ENCODE data around the gene POLR2A. TPM values are rescaled to one million over a fixed set of nuclear protein-coding genes. Genes with fewer than 3 reads are reported as not detected.
"Not testable (repeated sequence)": the region's sequence is repeated elsewhere in the genome, so short reads cannot be mapped to it uniquely, and the experiment has no call there.

The POLR2A gene
- total and polyA plus RNA-seq, 7 experiments from 2014 or later: 43.6 to 501 (median 173) TPM

DNA sequence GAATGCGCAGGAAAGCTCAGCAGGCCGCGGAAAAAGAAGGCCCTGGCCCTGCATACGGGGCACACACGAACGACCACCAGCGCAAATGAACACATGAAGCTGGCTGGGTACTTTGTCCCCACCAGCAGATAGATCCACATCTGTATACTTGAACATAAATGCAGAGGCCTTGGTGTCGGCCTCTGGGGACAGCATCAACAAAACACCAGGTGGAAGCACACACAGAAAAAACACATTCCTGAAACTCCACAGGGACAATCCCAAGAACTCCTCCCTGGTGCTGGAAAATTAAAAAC, 4.1 kb upstream of the POLR2A start:
- Mint-ChIP-seq H3K4me1 (peaks cover 56 to 80% (median 73%) of the 10 kb centered on the region in 7 donors), H3K9me3 (peaks cover 0 to 7% (median 0%) of the 10 kb centered on the region in 11 donors), H3K27ac (peak overlapping the region; percentile 90 to 100 (median 100)), H3K4me3 (peak overlapping the region; percentile 86 to 99 (median 94)), H3K27me3 (no peaks in the 10 kb centered on the region), H3K36me3 (peaks cover 0 to 6% (median 0%) of the 10 kb centered on the region in 5 donors)
- peak overlapping the region; percentile 88 for H3K4me3 ChIP-seq (ENCODE audit: low read length)
- no peak for DNase-seq
- no peaks in the 10 kb centered on the region for H3K27me3 ChIP-seq (ENCODE audit: control insufficient read depth in 2 of 2, insufficient read depth in 2 of 2, low read length in 2 of 2)
- peaks cover 0 to 3% (median 0%) of the 10 kb centered on the region in 3 experiments for H3K36me3 ChIP-seq (ENCODE audit: control insufficient read depth in 2 of 3, insufficient read depth in 3 of 3, low read length in 3 of 3)
- CTCF ChIA-PET: interaction anchor here (1.1 to 2.4 kb wide), 4 partner anchors 39 to 124 kb away, joined by 3 to 10 read pairs (median 4); partner anchors contain the start of gene TMEM102
- no peak for ATAC-seq
- H3K27ac ChIP-seq (ENCODE audit: low read depth, low read length): peak overlapping the region; percentile 100
- H3K9me3 ChIP-seq (ENCODE audit: control insufficient read depth in 2 of 3, low read length in 3 of 3): no peaks in the 10 kb centered on the region
- intact Hi-C loops (cut with micrococcal nuclease): loop anchor here (5.0 to 10.0 kb wide), 5 partner anchors 125 to 677 kb away; partner anchors contain the start of genes CHD3 (in 1 of the 2), CNTROB (in 1 of the 2), KCTD11 (in 1 of the 2) and SLC16A13 (in 1 of the 2)
- POLR2A ChIA-PET: interaction anchor here (0.9 to 12.3 kb wide), 19 partner anchors 10 to 444 kb away, joined by 3 to 199 read pairs (median 5); partner anchors contain the start of genes ACAP1, CHRNB1, CTDNEP1 and ELP5
- H3K4me1 ChIP-seq (ENCODE audit: control insufficient read depth in 2 of 2, insufficient read depth in 2 of 2, low read length in 2 of 2): peaks cover 26 to 49% of the 10 kb centered on the region in 2 donors

DNA sequence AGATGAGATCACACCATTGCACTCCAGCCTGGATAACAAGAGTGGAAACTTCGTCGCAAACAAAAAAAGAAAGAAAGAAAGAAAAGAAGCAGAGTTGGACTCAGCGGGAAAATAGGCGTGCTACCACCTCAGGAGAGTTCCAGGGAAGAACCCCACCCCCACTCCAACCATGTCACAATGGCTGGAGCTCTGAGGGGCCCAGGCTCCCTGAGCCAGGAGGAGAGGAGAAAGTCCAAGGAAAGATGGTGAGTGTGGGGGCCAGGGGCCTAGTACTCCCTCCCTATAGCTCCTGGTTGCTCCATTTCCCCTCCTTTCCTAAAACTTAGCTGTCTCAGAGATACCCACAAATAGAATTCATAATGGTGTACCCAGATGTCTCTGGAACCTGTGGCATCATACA, 2.9 kb upstream of the POLR2A start, which contains the start of gene SLC35G6:
TSS of gene SLC35G6 (plus strand) at position 172 of the 400 bp plus-strand sequence. CDS start at position 243, 71 bp downstream.
- H3K4me3 Mint-ChIP-seq: peak within 1 kb of the TSS; percentile 74 to 100 (median 95)
- peak within 1 kb of the TSS; percentile 88 for H3K4me3 ChIP-seq (ENCODE audit: low read length)
- peak within 1 kb of the TSS; percentile 90 to 100 (median 100) for H3K27ac Mint-ChIP-seq
- not testable (repeated sequence) for H3K9me3 Mint-ChIP-seq; H3K9me3 ChIP-seq (ENCODE audit: control insufficient read depth in 2 of 3, low read length in 3 of 3); H3K27me3 ChIP-seq (ENCODE audit: control insufficient read depth in 2 of 2, insufficient read depth in 2 of 2, low read length in 2 of 2); DNase-seq; ATAC-seq; H3K36me3 ChIP-seq (ENCODE audit: control insufficient read depth in 2 of 3, insufficient read depth in 3 of 3, low read length in 3 of 3); H3K27me3 Mint-ChIP-seq
- ChIA-PET POLR2A (interaction anchor here (1.1 to 12.3 kb wide), 7 partner anchors 10 to 205 kb away, joined by 3 to 199 read pairs (median 19); partner anchors contain the start of genes CHRNB1, GPS2, TMEM102 and TP53), CTCF (interaction anchor here (1.8 to 2.4 kb wide), 2 partner anchors 45 to 125 kb away, joined by 6 to 10 read pairs; partner anchors contain the start of gene TMEM102)
- intact Hi-C loops (cut with micrococcal nuclease): loop anchor here (5.0 to 10.0 kb wide), 5 partner anchors 126 to 676 kb away; partner anchors contain the start of genes CHD3 (in 1 of the 2), CNTROB (in 1 of the 2), KCTD11 (in 1 of the 2) and SLC16A13 (in 1 of the 2)
- H3K36me3 Mint-ChIP-seq: peaks cover 0 to 12% (median 0%) of the 10 kb centered on the region in 5 donors
- peaks cover 57 to 78% (median 73%) of the 10 kb centered on the region in 7 donors for H3K4me1 Mint-ChIP-seq
- peak within 1 kb of the TSS; percentile 100 for H3K27ac ChIP-seq (ENCODE audit: low read depth, low read length)
- H3K4me1 ChIP-seq (ENCODE audit: control insufficient read depth in 2 of 2, insufficient read depth in 2 of 2, low read length in 2 of 2): peaks cover 33 to 51% of the 10 kb centered on the region in 2 donors

DNA sequence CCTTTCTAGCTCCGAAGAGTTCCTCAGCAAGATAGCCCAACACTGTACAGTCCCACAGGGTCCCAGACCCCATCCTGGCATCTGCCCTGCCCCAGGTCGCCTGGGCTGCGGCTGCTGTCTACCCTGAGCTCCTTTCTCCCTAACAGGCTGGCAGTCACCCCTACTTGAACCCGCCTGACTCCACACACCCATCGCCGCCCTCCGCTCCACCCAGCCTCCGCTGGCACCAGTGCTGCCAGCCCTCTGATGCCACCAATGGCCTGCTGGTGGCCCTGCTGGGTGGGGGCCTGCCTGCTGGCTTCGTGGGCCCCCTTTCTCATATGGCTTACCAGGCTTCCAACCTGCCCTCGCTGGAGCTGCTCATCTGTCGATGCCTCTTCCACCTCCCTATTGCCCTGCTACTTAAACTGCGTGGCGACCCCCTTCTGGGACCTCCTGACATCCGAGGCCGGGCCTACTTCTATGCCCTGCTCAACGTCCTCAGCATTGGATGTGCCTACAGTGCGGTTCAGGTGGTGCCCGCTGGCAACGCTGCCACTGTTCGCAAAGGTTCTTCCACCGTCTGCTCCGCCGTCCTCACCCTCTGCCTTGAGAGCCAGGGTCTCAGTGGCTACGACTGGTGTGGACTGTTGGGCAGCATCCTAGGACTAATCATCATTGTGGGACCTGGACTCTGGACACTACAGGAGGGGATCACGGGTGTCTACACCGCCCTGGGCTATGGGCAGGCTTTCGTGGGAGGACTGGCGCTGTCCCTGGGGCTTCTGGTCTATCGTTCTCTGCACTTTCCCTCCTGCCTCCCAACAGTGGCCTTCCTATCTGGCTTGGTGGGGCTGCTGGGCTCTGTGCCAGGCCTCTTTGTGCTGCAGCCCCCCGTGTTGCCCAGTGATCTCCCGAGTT, 2.1 kb upstream of the POLR2A start:
- ChIA-PET CTCF (interaction anchor here (1.8 kb wide), 1 partner anchor 46 kb away, joined by 10 read pairs; the partner anchor contains the start of gene TMEM102), POLR2A (interaction anchor here (1.1 to 12.3 kb wide), 12 partner anchors 11 to 205 kb away, joined by 3 to 199 read pairs (median 33); partner anchors contain the start of genes CHRNB1, FGF11, GPS2 and TMEM102)
- not testable (repeated sequence) for ATAC-seq; H3K4me3 ChIP-seq (ENCODE audit: low read length); DNase-seq; H3K27me3 ChIP-seq (ENCODE audit: control insufficient read depth in 2 of 2, insufficient read depth in 2 of 2, low read length in 2 of 2); H3K9me3 ChIP-seq (ENCODE audit: control insufficient read depth in 2 of 3, low read length in 3 of 3); H3K36me3 ChIP-seq (ENCODE audit: control insufficient read depth in 2 of 3, insufficient read depth in 3 of 3, low read length in 3 of 3); H3K27me3 Mint-ChIP-seq
- intact Hi-C loops (cut with micrococcal nuclease): loop anchor here (5.0 to 10.0 kb wide), 5 partner anchors 127 to 675 kb away; partner anchors contain the start of genes CHD3 (in 1 of the 2), CNTROB (in 1 of the 2), KCTD11 (in 1 of the 2) and SLC16A13 (in 1 of the 2)
- Mint-ChIP-seq H3K9me3 (peaks cover 0 to 11% (median 0%) of the 10 kb centered on the region in 11 donors), H3K4me3 (peak overlapping the region; percentile 71 to 100 (median 98)), H3K4me1 (peaks cover 57 to 78% (median 72%) of the 10 kb centered on the region in 7 donors), H3K27ac (peak overlapping the region; percentile 99 to 100 (median 100)), H3K36me3 (peaks cover 0 to 12% (median 0%) of the 10 kb centered on the region in 5 donors)
- Histone ChIP-seq H3K27ac (ENCODE audit: low read depth, low read length) (peak overlapping the region; percentile 97), H3K4me1 (ENCODE audit: control insufficient read depth in 2 of 2, insufficient read depth in 2 of 2, low read length in 2 of 2) (peaks cover 40 to 51% of the 10 kb centered on the region in 2 donors)

DNA sequence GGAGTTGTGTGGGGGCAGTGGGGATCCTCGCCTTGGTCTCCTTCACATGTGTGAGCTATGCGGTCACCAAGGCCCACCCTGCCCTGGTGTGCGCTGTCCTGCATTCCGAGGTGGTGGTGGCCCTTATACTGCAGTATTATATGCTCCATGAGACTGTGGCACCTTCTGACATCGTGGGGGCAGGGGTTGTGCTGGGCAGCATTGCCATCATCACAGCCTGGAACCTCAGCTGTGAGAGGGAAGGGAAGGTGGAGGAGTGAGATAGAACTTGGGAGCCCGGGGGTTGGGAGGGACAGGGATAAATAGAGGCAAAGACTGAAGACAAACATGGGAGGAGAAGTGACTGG, 1.5 kb upstream of the POLR2A start:
- Mint-ChIP-seq H3K4me3 (peak overlapping the region; percentile 86 to 100 (median 98)), H3K9me3 (peaks cover 0 to 11% (median 0%) of the 10 kb centered on the region in 11 donors), H3K27ac (peak overlapping the region; percentile 99 to 100 (median 100)), H3K36me3 (peaks cover 0 to 17% (median 3%) of the 10 kb centered on the region in 5 donors), H3K4me1 (peaks cover 60 to 78% (median 71%) of the 10 kb centered on the region in 7 donors)
- intact Hi-C loops (cut with micrococcal nuclease): loop anchor here (5.0 to 10.0 kb wide), 5 partner anchors 128 to 675 kb away; partner anchors contain the start of genes CHD3 (in 1 of the 2), CNTROB (in 1 of the 2), KCTD11 (in 1 of the 2) and SLC16A13 (in 1 of the 2)
- not testable (repeated sequence) for H3K36me3 ChIP-seq (ENCODE audit: control insufficient read depth in 2 of 3, insufficient read depth in 3 of 3, low read length in 3 of 3); ATAC-seq; H3K9me3 ChIP-seq (ENCODE audit: control insufficient read depth in 2 of 3, low read length in 3 of 3); H3K27me3 ChIP-seq (ENCODE audit: control insufficient read depth in 2 of 2, insufficient read depth in 2 of 2, low read length in 2 of 2); DNase-seq; H3K27me3 Mint-ChIP-seq
- Histone ChIP-seq H3K27ac (ENCODE audit: low read depth, low read length) (peak overlapping the region; percentile 97), H3K4me1 (ENCODE audit: control insufficient read depth in 2 of 2, insufficient read depth in 2 of 2, low read length in 2 of 2) (peaks cover 45 to 51% of the 10 kb centered on the region in 2 donors), H3K4me3 (ENCODE audit: low read length) (peak overlapping the region; percentile 100)
- ChIA-PET CTCF (interaction anchor here (5.3 kb wide), 1 partner anchor 47 kb away, joined by 34 read pairs; the partner anchor contains the start of gene TMEM102), POLR2A (interaction anchor here (1.2 to 6.3 kb wide), 13 partner anchors 12 to 204 kb away, joined by 3 to 107 read pairs (median 23); partner anchors contain the start of genes ACAP1, CHRNB1, FGF11 and SENP3)

DNA sequence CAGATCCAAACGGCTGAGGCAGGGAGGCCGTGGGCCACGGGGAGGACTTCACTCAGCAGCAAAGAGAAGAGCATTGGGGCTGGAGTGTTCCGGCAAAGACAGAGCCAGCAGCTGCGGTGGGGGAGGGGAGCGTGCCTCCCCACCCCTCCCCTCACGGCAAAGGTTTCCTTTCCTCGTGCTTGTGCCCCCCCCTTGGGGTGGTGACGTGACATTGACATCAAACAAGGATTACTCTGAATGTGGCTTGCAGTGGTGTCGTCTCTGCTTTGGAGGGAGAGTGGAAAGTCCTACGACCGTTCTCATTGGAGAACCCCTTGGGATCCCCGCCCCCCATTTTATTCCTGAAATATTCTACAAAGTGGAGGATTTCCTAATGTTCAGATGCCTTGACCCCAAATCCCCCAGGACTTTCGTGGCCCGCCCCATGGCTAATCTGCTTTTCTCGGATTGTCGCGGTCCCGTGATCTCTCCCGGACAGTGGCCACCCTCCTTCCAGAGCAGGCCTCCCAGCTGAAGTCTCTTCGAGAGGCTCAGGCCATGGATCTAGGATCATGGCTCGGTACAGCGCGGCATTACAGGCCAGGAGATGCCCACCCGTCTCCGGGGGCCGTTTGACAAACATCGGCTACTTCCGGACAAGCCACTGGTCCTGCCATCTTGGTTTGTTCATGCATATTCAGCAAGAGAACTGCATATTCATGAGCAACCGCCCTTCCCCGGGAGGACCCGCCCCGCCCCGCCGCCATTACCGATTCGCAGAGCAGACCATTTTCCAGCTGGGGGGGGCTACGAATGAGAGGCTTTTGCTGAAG, 705 bp upstream of the POLR2A start:
- peak overlapping the region; percentile 86 to 100 (median 98) for H3K4me3 Mint-ChIP-seq
- POLR2A ChIA-PET: interaction anchor here (0.6 to 6.3 kb wide), 33 partner anchors 10 to 651 kb away, joined by 3 to 107 read pairs (median 7); partner anchors contain the start of genes ACAP1, CHRNB1, FGF11 and MPDU1
- CTCF ChIA-PET: interaction anchor here (0.7 to 5.3 kb wide), 3 partner anchors 42 to 147 kb away, joined by 3 to 34 read pairs (median 4); partner anchors contain the start of gene TMEM102
- H3K36me3 Mint-ChIP-seq: peaks cover 0 to 19% (median 3%) of the 10 kb centered on the region in 5 donors
- DNase-seq: peak; percentile 80 to 99 (median 95)
- Histone ChIP-seq H3K9me3 (ENCODE audit: control insufficient read depth in 2 of 3, low read length in 3 of 3) (no peaks in the 10 kb centered on the region), H3K4me3 (ENCODE audit: low read length) (peak overlapping the region; percentile 100), H3K36me3 (ENCODE audit: control insufficient read depth in 2 of 3, insufficient read depth in 3 of 3, low read length in 3 of 3) (peaks cover 0 to 9% (median 0%) of the 10 kb centered on the region in 3 experiments), H3K27me3 (ENCODE audit: control insufficient read depth in 2 of 2, insufficient read depth in 2 of 2, low read length in 2 of 2) (no peaks in the 10 kb centered on the region), H3K27ac (ENCODE audit: low read depth, low read length) (peak overlapping the region; percentile 97), H3K4me1 (ENCODE audit: control insufficient read depth in 2 of 2, insufficient read depth in 2 of 2, low read length in 2 of 2) (peaks cover 40 to 47% of the 10 kb centered on the region in 2 donors)
- peak; percentile 69 for ATAC-seq
- H3K9me3 Mint-ChIP-seq: peaks cover 0 to 11% (median 0%) of the 10 kb centered on the region in 11 donors
- H3K27ac Mint-ChIP-seq: peak overlapping the region; percentile 99 to 100 (median 100)
- peaks cover 55 to 75% (median 68%) of the 10 kb centered on the region in 7 donors for H3K4me1 Mint-ChIP-seq
- H3K27me3 Mint-ChIP-seq: no peaks in the 10 kb centered on the region
- intact Hi-C loops (cut with micrococcal nuclease): loop anchor here (1.0 to 10.0 kb wide), 28 partner anchors 11 to 674 kb away; partner anchors contain the start of genes EIF5A (in 2 of the 2), ELP5 (in 2 of the 2), KCTD11 (in 2 of the 2) and SENP3 (in 2 of the 2)
